Measurements from ENCODE around the gene FMNL3.

Gene FMNL3

DNA sequence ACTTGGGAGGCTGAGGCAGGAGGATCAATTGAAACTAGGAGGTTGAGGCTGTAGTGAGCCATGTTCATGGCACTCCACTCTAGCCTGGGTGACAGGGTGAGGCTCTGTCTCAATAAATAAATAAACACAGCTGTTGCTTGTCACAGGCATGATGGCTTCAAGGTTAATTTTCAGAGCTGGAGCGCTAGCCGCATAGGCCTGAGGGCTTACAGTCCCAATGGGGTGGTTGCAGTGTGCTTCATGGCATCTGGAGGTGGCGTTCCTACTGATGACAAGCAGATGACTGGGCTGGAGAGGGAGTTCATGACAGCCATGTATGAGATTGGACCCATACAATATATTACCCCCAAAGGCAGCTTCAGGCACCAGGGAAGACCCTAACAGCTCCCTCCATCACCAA, 1.6 kb upstream of the FMNL3 start:
- DNase-seq: no peak

DNA sequence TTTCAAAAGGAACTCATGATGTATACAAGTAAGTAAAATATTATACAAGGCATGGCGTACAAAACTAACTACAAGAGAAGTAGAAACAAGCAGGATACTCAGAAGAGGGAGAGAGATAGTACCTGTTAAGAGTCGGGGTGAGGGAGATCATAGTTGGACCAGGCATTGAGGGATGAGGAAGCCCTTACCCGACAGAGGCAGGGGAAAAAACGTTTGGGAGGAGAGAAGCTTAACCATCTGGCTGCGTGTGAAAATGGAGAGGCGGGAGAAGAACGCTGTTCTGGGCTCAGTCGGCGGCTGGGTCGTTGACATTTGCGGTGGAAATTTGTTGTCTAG, 575 bp upstream of the FMNL3 start:
- DNase-seq: no peak

DNA sequence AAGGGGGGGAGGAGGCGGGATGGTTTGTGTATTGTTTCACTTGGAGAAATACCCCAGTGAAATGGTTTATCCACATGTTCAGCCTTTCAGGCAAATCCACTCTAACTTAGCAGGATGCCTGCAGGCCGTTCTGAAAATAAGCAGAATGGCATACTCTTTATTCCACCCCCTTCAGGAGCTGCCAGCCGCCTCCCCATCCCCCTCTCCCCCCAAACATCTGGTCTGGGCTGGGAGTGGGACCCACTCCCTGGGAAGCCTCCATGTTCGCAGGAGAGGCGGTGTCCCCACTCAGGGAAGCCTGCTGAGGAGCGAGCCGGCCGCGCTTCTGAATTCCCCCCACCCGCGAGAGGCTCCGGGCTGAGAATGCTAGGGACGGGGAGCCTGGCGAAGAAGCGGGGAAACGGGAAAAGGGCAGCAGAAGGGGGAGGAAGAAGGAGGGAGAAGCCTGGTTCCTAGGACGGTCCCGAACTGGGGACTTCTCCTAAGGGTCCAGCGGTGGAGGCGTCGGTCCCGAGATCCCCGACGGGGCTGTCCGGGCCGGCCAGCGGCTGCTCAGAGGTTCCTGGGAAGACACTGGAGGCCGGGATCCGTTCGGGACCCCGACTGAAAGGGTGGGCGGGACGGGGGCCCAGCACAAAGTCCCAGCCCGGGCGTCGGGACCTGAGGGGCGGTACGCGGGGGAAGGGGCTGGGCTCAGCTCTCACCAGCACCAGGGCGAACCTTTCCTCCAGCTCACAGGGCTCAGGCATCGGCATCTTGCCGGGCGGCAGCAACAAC, 666 bp downstream of the FMNL3 start:
- DNase-seq: peak; percentile 80

DNA sequence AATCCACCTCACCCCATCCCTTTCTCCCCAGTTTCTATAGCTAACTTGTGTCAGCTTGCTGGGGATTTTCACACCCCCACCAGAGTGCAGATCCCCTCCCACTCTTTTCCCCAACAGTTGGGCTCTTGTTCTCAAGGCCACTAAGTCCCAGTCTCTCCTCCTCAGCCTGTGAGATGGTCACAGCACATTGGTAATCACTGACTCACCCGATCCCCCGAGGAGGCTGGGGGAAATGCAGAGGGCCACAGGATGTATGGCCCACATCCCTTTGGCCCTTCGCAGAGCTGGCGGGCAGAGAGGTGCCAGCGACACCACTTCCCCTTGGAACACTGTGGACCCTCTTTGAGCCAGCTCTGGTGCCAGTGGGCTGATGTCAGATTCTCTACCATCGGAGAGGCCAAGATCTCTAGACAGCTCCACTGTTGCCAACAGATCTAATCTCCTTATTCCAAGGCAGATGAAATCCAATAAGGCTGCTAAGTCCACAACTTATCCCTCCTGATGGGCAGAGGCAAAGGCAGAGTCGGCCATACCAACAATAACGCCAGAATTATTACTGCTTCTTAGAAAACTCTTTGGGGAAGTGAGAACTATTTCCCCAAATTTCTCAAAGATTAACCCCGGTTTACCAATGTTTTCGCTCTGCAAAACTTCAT, 1.6 kb downstream of the FMNL3 start:
- peak; percentile 54 for DNase-seq

DNA sequence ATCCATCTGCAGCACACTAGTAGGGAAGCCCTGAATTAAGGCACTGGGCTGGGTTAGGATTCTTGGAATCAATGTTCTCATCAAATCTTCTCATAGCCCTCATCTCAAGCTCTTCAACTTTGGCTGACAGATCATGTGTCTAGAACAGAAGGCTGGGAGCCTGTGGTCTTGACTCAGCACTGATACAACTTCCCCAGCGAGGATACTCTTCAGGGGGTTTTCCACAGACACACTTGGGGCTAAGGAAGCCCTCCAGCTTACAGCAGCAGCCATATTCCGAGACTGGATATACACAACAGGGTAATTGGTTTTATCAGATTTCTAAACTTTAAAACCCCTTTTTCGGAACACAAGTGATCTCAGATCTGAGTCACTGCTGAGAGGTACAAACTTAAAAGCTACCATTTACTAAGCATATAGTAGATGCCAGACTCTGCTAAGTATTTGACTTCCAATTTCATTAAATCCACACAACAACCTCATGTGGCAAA, 3.5 kb downstream of the FMNL3 start:
- DNase-seq: no peak

DNA sequence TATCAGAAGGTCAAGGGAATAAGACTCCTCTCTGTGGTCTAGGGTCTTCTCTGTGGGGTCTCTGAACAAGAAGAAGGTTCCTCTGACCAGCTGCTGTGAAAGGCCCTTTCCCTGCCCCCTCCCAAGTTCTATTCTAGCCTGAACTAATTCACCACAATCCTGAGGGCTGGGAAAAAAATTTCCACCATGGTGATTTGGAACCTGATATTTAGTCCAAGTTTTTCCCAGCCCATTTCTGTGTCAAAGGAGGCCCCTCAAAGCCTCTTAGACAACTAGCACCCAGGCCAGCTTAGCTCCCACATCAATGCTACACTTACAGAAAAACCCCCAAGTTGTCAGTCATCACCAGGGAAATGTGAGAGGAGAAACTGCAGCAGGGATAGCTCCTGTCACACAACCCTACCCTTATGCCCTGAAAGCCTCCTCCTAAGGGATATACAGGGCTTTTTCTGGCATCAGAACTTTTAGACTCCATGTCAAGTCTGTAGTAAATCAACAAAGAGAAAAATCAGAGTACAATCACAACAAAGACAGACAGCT, 4.5 kb downstream of the FMNL3 start:
- DNase-seq: peak; percentile 48

DNA sequence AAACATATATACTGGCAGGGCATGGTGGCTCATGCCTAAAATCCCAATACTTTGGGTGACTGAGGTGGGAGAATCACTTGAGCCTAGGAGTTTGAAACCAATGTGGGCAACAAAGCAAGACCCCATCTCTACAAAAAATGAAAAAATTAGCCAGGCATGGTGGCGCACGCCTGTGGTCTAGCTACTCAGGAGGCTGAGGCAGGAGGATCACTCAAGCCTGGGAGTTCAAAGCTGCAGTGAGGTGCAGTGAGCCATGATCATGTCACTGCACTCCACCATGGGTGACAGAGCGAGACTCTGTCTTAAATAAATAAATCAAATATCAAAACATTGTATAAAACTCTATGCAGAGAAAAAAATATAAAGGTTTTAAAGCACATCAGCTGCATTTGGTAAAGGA, 5.2 kb downstream of the FMNL3 start:
- no peak for DNase-seq

DNA sequence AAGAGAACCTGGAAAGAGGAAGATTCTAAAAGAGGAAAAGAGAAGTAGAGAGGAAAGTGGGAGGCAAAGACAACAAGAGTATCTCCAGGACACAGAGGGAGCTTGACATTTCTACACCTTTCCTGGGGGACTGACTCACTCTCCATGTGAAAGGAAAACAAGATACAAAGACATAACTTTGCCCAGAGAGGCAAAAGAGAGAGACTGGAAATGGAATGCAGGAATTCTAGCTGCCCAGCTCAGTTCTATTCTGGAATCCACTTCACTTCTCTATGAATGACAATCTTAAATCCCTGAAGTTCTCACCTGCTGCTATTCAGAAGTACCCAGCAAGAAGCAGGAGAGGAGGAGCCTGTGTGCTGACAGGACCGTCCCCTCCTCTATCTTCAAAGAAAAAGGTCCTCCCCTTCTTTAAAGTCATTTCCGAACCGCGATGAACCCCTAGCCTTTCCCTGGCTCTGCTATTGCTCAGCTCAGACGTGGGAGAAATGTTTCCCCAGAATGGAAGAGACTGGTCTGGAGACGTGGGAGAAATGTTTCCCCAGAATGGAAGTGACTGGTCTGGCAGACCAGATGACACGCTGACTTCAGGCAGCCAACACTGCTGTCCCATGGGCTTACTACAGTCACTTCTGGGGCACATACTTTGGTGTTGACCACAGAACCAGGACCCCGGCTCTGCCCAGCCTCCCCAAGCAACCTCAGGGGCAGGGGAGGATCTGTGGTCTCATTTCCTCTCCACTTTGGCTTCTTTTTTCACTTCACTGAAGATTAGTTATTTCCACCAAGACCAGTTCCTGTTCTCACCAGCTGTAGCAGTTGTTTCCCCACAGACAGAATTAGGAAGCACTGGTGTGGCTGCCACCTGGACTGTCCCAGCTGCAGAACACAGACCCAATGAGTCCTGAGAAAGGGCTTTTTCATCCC, 8.3 kb downstream of the FMNL3 start:
- peak; percentile 63 for DNase-seq

DNA sequence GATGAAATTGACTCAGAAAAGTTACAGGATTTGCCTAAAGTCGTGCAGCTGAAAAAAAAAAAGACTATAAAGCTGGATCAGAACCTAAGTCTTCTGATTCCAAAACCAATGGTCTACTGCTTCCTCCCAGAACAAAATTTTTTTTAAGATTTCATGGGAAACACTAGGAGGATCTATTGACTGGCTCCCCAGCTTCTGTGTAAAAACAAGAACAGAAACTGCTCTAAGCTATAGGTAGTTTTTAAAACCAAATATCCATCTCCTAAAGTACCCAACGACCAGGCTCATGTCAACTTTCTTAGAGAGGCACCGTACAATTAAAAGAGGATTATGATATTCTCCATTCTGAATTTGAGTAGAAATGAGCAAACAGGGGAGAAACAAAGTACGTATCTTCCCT, 9.4 kb downstream of the FMNL3 start:
- no peak for DNase-seq

DNA sequence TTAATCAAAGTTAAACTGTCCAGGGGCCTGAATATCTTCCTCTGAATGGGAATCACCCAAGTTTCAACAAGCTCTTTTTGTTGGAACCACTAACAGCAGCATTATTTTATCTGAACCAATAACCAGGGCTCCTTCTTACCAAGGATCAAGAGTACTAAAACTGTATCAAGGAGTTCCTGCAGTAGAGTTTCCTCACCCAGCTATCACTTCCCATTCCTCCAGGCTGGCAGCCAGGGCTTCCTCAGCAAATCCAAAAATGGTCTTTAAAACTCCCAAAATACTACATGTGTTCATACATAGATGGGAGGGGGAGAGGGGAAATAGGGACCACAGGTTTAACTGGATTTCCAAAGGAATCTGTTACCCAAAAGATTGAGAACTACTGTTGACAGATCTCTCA, 10.5 kb downstream of the FMNL3 start:
- no peak for DNase-seq

DNA sequence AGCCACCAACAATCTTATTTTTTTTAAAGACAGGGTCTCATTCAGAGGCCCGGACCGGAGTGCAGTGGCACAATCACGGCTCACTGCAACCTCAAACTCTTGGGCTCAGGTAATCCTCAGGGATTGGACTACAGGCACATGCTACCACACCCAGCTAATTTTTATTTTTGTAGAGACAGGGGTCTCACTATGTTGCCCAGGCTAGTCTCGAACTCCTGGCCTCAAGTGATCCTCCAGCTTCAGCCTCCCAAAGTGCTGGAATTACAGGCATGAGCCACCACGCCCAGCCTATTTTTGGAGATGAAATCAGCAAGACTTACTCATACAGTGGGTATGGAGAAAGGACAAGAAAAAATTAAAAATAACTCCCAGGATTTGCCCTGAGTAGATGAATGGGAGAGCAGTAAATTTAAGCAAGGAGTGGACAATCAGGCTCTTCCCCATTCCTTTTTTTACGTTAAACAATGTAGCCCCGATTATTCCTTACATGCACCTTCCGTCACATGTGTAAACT, 13.2 kb downstream of the FMNL3 start:
- no peak for DNase-seq

DNA sequence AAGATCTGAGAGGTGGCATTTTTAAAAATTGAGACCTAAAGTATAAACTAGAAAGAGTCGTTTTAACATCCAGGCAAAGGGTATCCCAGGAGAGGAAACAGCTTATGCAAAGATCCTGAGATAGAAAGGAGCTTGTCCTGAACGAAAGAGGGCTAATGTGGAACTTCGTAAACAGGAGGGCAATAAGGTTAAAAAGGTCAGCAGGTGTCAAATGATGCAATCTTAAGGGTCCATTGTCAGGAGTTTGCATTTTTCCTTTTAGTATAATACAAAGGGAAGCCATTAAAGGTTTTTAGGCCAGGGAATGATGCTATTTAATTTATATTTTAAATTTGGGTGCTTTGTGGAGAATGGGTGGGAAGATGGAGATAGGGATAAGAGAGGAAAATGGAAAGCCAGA, 14.4 kb downstream of the FMNL3 start:
- no peak for DNase-seq

DNA sequence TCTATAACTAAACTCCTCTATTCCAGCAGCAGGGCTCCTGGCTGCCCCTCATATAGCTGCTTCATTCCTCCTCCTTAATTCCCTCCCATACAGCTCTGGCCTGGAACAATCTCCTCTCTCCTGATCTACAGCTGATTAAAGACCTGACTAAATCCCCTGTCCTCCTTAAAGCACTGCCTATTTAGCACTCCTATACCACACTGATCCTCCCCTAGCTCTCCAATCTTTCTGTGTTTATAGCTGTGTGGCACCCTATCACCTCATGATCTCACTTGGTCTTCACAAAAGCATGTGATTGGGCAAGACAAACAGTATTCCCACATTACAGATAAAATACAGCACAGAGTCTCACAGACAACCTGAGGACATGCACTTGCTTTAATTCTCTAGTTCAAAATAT, 17.4 kb downstream of the FMNL3 start:
- no peak for DNase-seq

DNA sequence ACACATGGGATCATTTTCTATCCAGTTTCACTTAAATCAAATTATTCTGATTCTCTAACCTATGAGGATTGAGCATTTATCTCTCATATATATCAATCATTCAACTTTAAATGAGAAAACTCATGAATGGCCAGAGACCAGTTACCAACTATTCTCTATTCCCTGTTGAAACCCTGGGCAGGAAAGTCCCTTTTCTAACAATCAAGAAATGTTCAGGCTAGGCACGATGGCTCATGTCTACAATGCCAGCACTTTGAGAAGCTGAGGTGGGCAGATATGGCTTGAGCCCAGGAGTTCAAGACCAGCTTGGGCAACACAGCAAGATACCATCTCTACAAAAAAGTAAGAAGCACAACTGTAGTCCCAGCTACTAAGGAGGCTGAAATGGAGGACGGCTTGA, 18.0 kb downstream of the FMNL3 start:
- no peak for DNase-seq

DNA sequence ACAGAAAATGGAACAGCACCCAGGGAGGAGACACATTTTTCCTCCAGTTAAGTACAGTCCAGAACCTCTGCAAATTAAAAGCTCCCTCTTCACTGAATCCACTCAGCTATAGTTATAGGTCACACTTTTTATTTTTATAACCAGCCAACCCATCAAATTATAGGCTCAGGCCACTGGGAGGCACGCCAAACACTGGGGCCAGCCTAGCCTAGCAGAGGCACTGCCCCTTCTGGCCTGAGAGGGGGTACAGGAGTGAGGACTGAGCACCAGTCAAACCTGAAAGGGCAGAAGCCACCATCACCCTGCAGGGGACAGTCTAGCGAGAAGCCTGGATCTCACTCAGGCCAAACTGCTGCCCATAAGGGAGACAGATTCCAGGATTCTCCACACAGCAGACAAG, 19.3 kb downstream of the FMNL3 start:
- DNase-seq: no peak

DNA sequence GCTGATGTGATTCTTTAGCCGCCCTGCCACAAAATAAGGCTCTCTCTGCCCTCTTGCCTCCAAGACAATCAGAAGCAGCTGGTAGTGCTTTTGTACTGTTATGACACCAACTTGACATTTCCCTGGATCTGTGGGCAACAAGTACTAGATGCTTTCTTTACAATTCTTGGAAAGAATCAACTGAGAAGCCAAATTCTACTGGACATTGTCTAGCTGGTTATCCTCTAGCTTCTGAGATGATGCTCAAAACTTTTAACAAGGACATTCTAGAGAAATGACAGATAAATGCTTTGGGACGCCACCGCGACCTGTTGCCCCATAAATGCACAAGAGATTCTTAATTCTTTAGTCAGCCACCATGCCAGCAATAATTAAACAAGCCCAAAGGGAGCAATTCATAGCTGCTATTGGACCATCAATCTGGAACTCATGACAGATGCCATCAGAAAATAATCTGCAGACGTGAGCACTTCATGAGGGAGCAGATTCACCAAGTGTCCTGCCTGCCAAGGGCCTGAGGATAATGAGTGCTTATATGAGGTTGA, 22.8 kb downstream of the FMNL3 start:
- no peak for DNase-seq

DNA sequence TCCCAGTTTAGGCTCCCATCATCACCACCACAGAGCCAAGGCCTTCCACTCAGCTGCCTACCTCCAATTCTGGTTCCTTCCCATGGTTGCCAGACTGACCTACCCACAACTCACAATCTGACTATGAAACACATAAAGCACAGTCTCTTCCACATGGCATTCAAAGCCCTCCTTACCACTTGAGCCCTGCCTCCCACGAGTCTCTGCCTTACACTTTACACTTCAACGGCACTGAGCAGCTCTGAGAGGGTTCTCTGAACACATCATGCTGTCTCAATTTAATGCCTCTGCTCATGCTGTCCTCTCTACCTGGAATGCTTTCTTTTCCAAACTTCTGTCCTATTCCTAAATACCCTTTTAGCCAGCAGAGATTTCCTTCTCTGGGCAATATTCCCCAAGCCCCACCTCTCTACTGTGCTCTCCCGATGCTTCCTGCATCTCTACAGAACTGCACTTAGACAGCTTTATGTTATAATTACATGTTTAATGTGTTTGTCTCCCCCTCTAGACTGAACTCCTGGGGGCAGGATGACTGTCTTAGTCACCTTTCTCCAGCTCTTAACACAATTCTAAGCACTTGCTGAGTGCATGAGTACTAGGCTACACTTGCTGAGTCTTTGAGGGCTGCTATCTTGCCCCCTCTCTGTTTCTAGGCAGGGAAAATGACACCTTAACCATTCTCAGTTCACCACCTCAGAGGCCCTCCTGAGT, 23.5 kb downstream of the FMNL3 start:
- no peak for DNase-seq

DNA sequence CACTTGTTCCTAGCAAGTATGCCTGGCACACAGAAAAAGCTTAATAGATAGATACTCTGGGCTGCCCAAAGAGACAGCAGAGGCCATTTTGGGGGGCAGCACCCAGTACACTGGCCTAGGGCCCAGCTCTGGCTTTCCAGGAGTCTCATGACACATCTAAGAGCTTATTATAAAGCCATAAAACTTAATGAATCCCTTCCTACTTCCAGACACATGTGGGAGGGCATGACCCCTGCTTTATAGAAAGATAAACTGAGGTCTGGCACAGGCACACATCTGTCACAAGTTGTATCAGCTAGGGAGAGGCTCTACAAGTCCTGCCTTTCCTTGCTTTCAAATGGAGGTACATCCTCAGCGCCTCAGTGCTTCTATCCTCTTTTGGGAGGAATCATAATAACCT, 27.1 kb downstream of the FMNL3 start:
- no peak for DNase-seq

DNA sequence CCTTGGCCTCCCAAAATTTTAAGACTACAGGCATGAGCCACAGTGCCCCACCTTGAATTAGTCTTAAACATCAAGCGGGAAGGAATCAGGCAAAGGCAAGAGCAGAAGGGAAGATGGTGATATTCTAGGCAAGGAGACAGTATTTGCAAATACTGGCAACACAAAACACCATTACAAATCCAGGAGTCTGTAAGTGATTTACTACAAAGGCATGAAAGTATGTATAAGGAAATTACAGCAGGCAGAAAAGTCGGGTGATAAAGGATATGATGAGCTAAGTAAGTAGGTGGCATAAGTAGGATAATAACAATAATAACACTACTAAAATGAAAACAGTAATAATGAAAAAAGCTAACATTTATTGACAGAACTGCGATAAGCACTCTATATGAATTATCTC, 28.5 kb downstream of the FMNL3 start:
- DNase-seq: no peak

DNA sequence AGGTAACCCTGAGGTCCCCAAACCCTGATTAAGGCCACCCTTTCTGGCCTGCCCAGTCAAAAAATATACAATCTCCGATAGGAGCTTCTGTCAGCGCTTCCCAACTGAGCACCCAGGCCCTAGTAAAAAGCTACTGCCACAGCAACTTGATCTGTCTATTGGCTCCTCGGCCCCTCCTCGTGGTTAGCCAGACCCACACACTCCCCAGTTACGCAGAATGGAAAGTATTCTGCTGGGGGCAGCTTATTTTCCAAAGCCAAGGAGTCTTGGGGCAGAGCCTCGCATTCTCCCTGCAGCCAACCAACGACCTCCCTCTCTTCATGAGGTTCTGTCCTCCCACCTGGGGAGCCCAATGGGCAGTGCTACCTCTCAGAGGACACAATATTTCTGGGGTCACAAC, 32.1 kb downstream of the FMNL3 start:
- DNase-seq: peak; percentile 76

DNA sequence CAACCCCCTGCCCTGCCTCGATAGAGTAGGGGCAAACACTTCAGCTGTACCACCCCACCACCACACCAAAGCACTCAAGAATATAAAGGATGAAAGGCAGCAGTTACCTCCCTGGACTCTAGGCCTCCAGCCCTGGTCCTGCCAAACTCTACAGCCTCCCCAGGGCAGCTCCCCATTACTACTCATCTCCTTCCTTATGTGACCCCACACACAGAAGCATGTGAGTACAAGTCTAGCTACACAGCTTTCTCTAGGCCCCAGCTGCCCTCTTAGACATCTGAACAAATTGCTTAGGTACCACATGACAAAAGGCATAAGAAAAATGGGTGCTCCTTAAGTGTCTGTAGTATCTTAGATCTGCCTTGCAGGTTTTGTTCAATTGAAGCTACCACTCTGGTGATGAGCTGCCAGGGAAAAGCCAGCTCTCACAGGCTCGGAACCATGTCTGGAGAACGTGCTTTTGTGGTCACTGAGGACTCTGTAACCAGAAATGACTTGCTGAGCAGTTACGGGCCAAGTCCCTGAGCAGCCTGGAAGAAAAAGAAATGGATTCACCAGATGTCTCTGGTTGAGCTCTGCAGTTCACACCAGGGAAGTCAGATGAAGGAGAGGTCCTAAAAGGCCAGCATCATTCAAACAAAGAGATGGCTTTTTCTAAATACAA, 32.8 kb downstream of the FMNL3 start:
- peak; percentile 69 for DNase-seq
